Naive thymus-derived CD4-positive, alpha-beta T cell (primary cell): ENCODE results near the gene NOL9. TPM values are rescaled to one million over a fixed set of nuclear protein-coding genes. Genes with fewer than 3 reads are reported as not detected.

Source experiments
- ATAC-seq: fragments of 150-1000 bp; cut with Tn5 transposase; 2 replicates; pipeline ENCODE4 v1.10.0; 2021; ENCODE audit warnings: mild to moderate bottlenecking, moderate library complexity
- CTCF ChIA-PET: fragments of 350-600 bp; sonication (Branson Sonifier 250); formaldehyde crosslinking; loops from one replicate; lab custom pipeline; 2021; ENCODE audit warnings: antibody characterized with exemption; lab: Charles Lee
- POLR2A ChIA-PET: fragments of 350-600 bp; sonication (Branson Sonifier 250); formaldehyde crosslinking; loops from one replicate; lab custom pipeline; 2021; ENCODE audit warnings: antibody characterized with exemption, inconsistent platforms; lab: Charles Lee
- DNase-seq, 9 donors: peaks; one replicate each; pipeline versions ENCODE4 v3.0.0 to v3.0.0-alpha.2; 2020 to 2022; ENCODE audit warnings: mixed read lengths in 1 of 9
- H3K27ac ChIP-seq: one replicate; pipeline ENCODE4 v1.7.0; 2013; ENCODE audit warnings: mild to moderate bottlenecking, low read depth, low read length, moderate library complexity
- H3K27me3 ChIP-seq, 2 donors: one replicate each; pipeline ENCODE4 v1.7.0; 2013; ENCODE audit warnings: low read length in 2 of 2, mild to moderate bottlenecking in 2 of 2, moderate library complexity in 2 of 2; ENCODE audit not compliant: control insufficient read depth in 2 of 2, insufficient read depth in 2 of 2
- H3K36me3 ChIP-seq, 3 experiments: 1 replicate in 2 of 3; 2 replicates in 1 of 3; pipeline ENCODE4 v1.7.0; 2013; ENCODE audit warnings: low read length in 3 of 3, mild to moderate bottlenecking in 3 of 3, moderate library complexity in 1 of 3; ENCODE audit not compliant: insufficient read depth in 3 of 3, control insufficient read depth in 2 of 3
- H3K4me1 ChIP-seq, 2 donors: one replicate each; pipeline ENCODE4 v1.7.0; 2013; ENCODE audit warnings: low read length in 2 of 2, mild to moderate bottlenecking in 2 of 2, moderate library complexity in 1 of 2; ENCODE audit not compliant: control insufficient read depth in 2 of 2, insufficient read depth in 2 of 2
- H3K4me3 ChIP-seq: 2 replicates; pipeline ENCODE4 v1.7.0; 2013; ENCODE audit warnings: mild to moderate bottlenecking, low read length
- H3K9me3 ChIP-seq, 3 experiments: 1 replicate in 2 of 3; 2 replicates in 1 of 3; pipeline ENCODE4 v1.7.0; 2013; ENCODE audit warnings: low read length in 3 of 3; ENCODE audit not compliant: control insufficient read depth in 2 of 3
- H3K27ac Mint-ChIP-seq, 9 donors: one replicate each; pipeline ENCODE4 v1.8.0; 2020 to 2022; ENCODE audit warnings: mixed read lengths in 9 of 9, mild to moderate bottlenecking in 8 of 9, moderate library complexity in 5 of 9, inconsistent platforms in 2 of 9
- H3K27me3 Mint-ChIP-seq, 5 donors: one replicate each; pipeline ENCODE4 v1.8.0; 2021 to 2022; ENCODE audit warnings: mixed read lengths in 5 of 5, mild to moderate bottlenecking in 1 of 5
- H3K36me3 Mint-ChIP-seq, 5 donors: one replicate each; pipeline ENCODE4 v1.8.0; 2020 to 2022; ENCODE audit warnings: mixed read lengths in 5 of 5, mild to moderate bottlenecking in 3 of 5, inconsistent platforms in 1 of 5
- H3K4me1 Mint-ChIP-seq, 7 donors: one replicate each; pipeline ENCODE4 v1.8.0; 2020 to 2022; ENCODE audit warnings: mixed read lengths in 7 of 7, mild to moderate bottlenecking in 3 of 7, inconsistent platforms in 1 of 7
- H3K4me3 Mint-ChIP-seq, 10 donors: one replicate each; pipeline ENCODE4 v1.8.0; 2020 to 2022; ENCODE audit warnings: mild to moderate bottlenecking in 10 of 10, mixed read lengths in 10 of 10, moderate library complexity in 6 of 10, inconsistent platforms in 2 of 10
- H3K9me3 Mint-ChIP-seq, 11 donors: one replicate each; pipeline ENCODE4 v1.8.0; 2020 to 2022; ENCODE audit warnings: mixed read lengths in 11 of 11, mild to moderate bottlenecking in 4 of 11, inconsistent platforms in 1 of 11, moderate library complexity in 1 of 11
- intact Hi-C, 2 donors: fragments of 100-400 bp; cut with micrococcal nuclease; formaldehyde crosslinking; loops; one replicate each; pipeline ENCODE4 v1.15.1; 2023
- polyA plus RNA-seq, 2 donors: library from polyadenylated mRNA; unstranded; fragments of 300-500 nt; fragmentation: Illumina TruSeq; gene quantifications; one replicate each; pipeline ENCODE4 v1.2.3, GENCODE V29; 2021
- total RNA-seq, 6 experiments: library from RNA in 5 of 6; stranded (reverse) in 5 of 6; gene quantifications; 1 replicate in 5 of 6; 2 replicates in 1 of 6; pipeline ENCODE4 v1.2.3 and lab custom pipeline; 2021 to 2026

The NOL9 gene
- total and polyA plus RNA-seq, 7 experiments from 2014 or later: 13.4 to 80.6 (median 57.4) TPM

GRCh38 chr1:6588128-6588892, 34.0 kb upstream of the NOL9 start:
- no peak for DNase-seq
- peaks cover 0 to 48% (median 0%) of the 10 kb centered on the region in 3 experiments for H3K36me3 ChIP-seq
- no peak overlapping the region for H3K4me3 ChIP-seq
- H3K27ac Mint-ChIP-seq: peak overlapping the region in 3 of 9 donors; percentile 27 to 53 (median 47)
- H3K9me3 ChIP-seq: no peaks in the 10 kb centered on the region
- H3K9me3 Mint-ChIP-seq: peaks cover 0 to 2% (median 0%) of the 10 kb centered on the region in 11 donors
- no peak for ATAC-seq
- H3K27me3 ChIP-seq: no peaks in the 10 kb centered on the region
- H3K36me3 Mint-ChIP-seq: peaks cover 0 to 8% (median 0%) of the 10 kb centered on the region in 5 donors
- H3K27me3 Mint-ChIP-seq: no peaks in the 10 kb centered on the region
- peaks cover 0 to 8% of the 10 kb centered on the region in 2 donors for H3K4me1 ChIP-seq
- intact Hi-C loops: no loop called here
- H3K27ac ChIP-seq: no peak overlapping the region
- no peak overlapping the region for H3K4me3 Mint-ChIP-seq
- ChIA-PET POLR2A (interaction anchor here (0.5 to 2.0 kb wide), 6 partner anchors 8 to 17 kb away, joined by 3 to 11 read pairs (median 4); partner anchors contain the start of genes KLHL21 and ZBTB48), CTCF (interaction anchor here (0.6 to 1.1 kb wide), 3 partner anchors 8 to 360 kb away, joined by 3 read pairs; partner anchors contain the start of gene ZBTB48)
- peaks cover 11 to 53% (median 40%) of the 10 kb centered on the region in 7 donors for H3K4me1 Mint-ChIP-seq

DNA sequence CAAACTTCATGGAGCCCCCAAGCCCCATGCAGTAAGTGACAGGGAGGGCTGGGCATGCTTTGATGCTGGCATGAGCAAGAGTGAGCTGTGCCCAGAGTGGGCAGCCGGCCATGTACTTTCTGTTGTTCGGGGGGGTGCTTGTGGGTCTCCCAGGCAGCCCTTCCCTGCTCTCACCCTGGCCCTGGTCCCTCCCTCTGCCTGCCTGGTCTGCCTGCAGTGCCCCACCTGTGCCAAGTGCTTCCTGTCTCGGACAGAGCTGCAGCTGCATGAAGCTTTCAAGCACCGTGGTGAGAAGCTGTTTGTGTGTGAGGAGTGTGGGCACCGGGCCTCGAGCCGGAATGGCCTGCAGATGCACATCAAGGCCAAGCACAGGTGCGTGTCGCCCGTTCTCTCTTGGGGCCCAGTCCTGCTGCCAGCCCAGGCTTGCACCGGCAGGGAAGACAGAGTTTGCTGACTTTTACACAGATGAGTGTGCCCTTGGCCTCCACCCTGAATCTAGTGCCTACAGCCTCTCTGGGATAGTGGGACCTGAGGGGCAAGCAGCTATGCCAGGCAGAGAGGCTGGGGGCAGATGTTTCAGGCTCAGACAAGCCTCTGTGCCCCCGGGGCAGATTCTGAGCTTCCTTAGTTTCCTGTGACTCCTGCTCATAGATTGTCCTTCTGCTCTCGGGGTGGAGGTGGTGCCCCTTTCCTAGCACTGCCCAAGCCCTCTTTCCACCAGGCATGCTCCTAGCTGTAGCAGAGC, 33.1 kb upstream of the NOL9 start:
- intact Hi-C loops: no loop called here
- CTCF ChIA-PET: interaction anchor here (1.1 kb wide), 1 partner anchor 47 kb away, joined by 3 read pairs; no protein-coding TSS in a partner anchor
- POLR2A ChIA-PET: interaction anchor here (1.1 to 2.0 kb wide), 3 partner anchors 10 to 25 kb away, joined by 3 to 11 read pairs (median 3); no protein-coding TSS in a partner anchor
- no peak for DNase-seq
- Histone ChIP-seq H3K4me3 (no peak overlapping the region), H3K27ac (no peak overlapping the region), H3K27me3 (no peaks in the 10 kb centered on the region), H3K36me3 (peaks cover 0 to 40% (median 0%) of the 10 kb centered on the region in 3 experiments), H3K4me1 (peaks cover under 1 to 8% of the 10 kb centered on the region in 2 donors), H3K9me3 (no peaks in the 10 kb centered on the region)
- peaks cover 12 to 55% (median 41%) of the 10 kb centered on the region in 7 donors for H3K4me1 Mint-ChIP-seq
- H3K4me3 Mint-ChIP-seq: peak overlapping the region in 1 of 10 donors; percentile 5
- peak overlapping the region in 6 of 9 donors; percentile 27 to 78 (median 50) for H3K27ac Mint-ChIP-seq
- no peaks in the 10 kb centered on the region for H3K27me3 Mint-ChIP-seq
- ATAC-seq: no peak
- H3K9me3 Mint-ChIP-seq: peaks cover 0 to 2% (median 0%) of the 10 kb centered on the region in 11 donors
- H3K36me3 Mint-ChIP-seq: peaks cover 0 to 8% (median 0%) of the 10 kb centered on the region in 5 donors

DNA sequence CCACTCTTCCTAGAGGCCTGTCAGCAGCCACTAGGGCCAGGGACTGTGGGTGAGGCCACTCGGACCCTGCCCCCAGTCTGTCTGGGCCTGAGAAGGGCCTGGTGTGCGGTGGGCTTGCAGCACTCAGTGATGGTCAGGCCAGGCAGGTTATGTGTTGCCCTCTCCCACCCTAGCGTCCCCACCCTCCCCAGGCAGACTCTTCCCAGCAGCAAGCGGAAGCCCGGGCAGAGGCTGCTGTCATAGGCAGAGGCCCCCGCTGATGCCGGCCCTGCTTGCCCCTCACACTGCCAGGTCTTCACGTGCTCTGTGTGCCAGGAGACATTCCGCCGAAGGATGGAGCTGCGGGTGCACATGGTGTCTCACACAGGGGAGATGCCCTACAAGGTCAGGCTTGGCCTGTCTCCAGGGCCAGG, 32.1 kb upstream of the NOL9 start:
- no peak for DNase-seq
- Histone ChIP-seq H3K4me1 (peaks cover 10 to 17% of the 10 kb centered on the region in 2 donors), H3K9me3 (no peaks in the 10 kb centered on the region), H3K27me3 (no peaks in the 10 kb centered on the region), H3K36me3 (peaks cover 0 to 35% (median 0%) of the 10 kb centered on the region in 3 experiments), H3K27ac (no peak overlapping the region), H3K4me3 (no peak overlapping the region)
- intact Hi-C loops: no loop called here
- Mint-ChIP-seq H3K36me3 (peaks cover 0 to 8% (median 0%) of the 10 kb centered on the region in 5 donors), H3K27me3 (no peaks in the 10 kb centered on the region), H3K9me3 (peaks cover 0 to 2% (median 0%) of the 10 kb centered on the region in 11 donors), H3K4me1 (peaks cover 20 to 57% (median 41%) of the 10 kb centered on the region in 7 donors), H3K4me3 (no peak overlapping the region), H3K27ac (no peak overlapping the region)
- POLR2A ChIA-PET: interaction anchor here (0.6 to 1.3 kb wide), 2 partner anchors 11 to 26 kb away, joined by 3 read pairs; no protein-coding TSS in a partner anchor
- CTCF ChIA-PET: no interaction called here
- ATAC-seq: no peak

DNA sequence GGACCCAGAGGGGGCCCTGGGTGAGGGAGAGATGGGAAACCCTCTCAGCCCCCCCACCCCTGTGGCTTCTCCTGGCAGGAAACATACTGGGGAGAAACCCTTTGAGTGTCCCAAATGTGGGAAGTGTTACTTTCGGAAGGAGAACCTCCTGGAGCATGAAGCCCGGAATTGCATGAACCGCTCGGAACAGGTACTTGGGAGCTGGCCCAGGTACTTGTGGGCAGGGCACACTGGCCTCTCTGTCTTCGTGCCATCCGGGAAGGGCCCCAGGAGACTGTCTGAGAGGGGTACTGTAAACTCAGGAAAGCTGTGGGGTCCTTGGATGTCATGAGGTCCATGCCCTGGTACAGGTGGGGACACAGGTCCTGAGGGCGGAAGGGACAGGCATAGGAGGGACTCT, 31.5 kb upstream of the NOL9 start:
- intact Hi-C loops: no loop called here
- H3K4me1 ChIP-seq: peaks cover 16 to 22% of the 10 kb centered on the region in 2 donors
- ChIA-PET CTCF (no interaction called here), POLR2A (interaction anchor here (0.6 to 1.2 kb wide), 2 partner anchors 10 to 14 kb away, joined by 3 read pairs; no protein-coding TSS in a partner anchor)
- Mint-ChIP-seq H3K27me3 (no peaks in the 10 kb centered on the region), H3K27ac (no peak overlapping the region), H3K9me3 (peaks cover 0 to 2% (median 0%) of the 10 kb centered on the region in 11 donors), H3K36me3 (peaks cover 0 to 8% (median 0%) of the 10 kb centered on the region in 5 donors), H3K4me1 (peaks cover 21 to 57% (median 41%) of the 10 kb centered on the region in 7 donors), H3K4me3 (no peak overlapping the region)
- no peak overlapping the region for H3K27ac ChIP-seq
- peaks cover 0 to 34% (median 0%) of the 10 kb centered on the region in 3 experiments for H3K36me3 ChIP-seq
- no peaks in the 10 kb centered on the region for H3K9me3 ChIP-seq
- H3K27me3 ChIP-seq: no peaks in the 10 kb centered on the region
- no peak overlapping the region for H3K4me3 ChIP-seq
- no peak for DNase-seq
- no peak for ATAC-seq

- ATAC-seq (no peak), DNase-seq (no peak)
- H3K9me3 Mint-ChIP-seq: peaks cover 0 to 2% (median 0%) of the 10 kb centered on the region in 11 donors
- Histone ChIP-seq H3K36me3 (peaks cover 0 to 32% (median 0%) of the 10 kb centered on the region in 3 experiments), H3K27me3 (no peaks in the 10 kb centered on the region), H3K27ac (no peak overlapping the region), H3K4me1 (peaks cover 21 to 27% of the 10 kb centered on the region in 2 donors), H3K9me3 (no peaks in the 10 kb centered on the region), H3K4me3 (no peak overlapping the region)
- peaks cover 26 to 59% (median 43%) of the 10 kb centered on the region in 7 donors for H3K4me1 Mint-ChIP-seq
- ChIA-PET POLR2A (interaction anchor here (1.2 kb wide), 1 partner anchor 15 kb away, joined by 3 read pairs; no protein-coding TSS in a partner anchor), CTCF (no interaction called here)
- no peak overlapping the region for H3K4me3 Mint-ChIP-seq
- intact Hi-C loops: no loop called here
- peak overlapping the region in 5 of 9 donors; percentile 7 to 82 (median 11) for H3K27ac Mint-ChIP-seq
- peaks cover 0 to 8% (median 0%) of the 10 kb centered on the region in 5 donors for H3K36me3 Mint-ChIP-seq
- H3K27me3 Mint-ChIP-seq: no peaks in the 10 kb centered on the region
Observed at GRCh38 chr1:6585081-6585722, 30.9 kb upstream of the NOL9 start.
